ENCODE data around the gene RPS6KC1.
"Not testable (repeated sequence)": the region's sequence is repeated elsewhere in the genome, so short reads cannot be mapped to it uniquely, and the experiment has no call there.

RPS6KC1 gene

GRCh38 chr1:213051127-213051880, at the start of gene RPS6KC1:
Gene RPS6KC1 (plus strand): TSS chr1:213051241. CDS start chr1:213051405, 164 bp downstream.
- DNase-seq: peak; percentile 76

- no peak for DNase-seq
Observed at GRCh38 chr1:213003256-213003655, 47.8 kb upstream of the RPS6KC1 start.

- no peak for DNase-seq
Observed at GRCh38 chr1:213008564-213008963, 42.5 kb upstream of the RPS6KC1 start.

- DNase-seq: no peak
Observed at GRCh38 chr1:213014642-213015041, 36.4 kb upstream of the RPS6KC1 start.

- DNase-seq: peak; percentile 84 to 91
Observed at GRCh38 chr1:213015099-213016050, 35.7 kb upstream of the RPS6KC1 start, which contains the start of gene ANGEL2. Gene ANGEL2 (minus strand): TSS chr1:213015867. CDS start chr1:213015671, 196 bp downstream.

GRCh38 chr1:213017447-213018273, 33.4 kb upstream of the RPS6KC1 start:
- DNase-seq: no peak

- no peak for DNase-seq
Observed at GRCh38 chr1:213019450-213019849, 31.6 kb upstream of the RPS6KC1 start.

GRCh38 chr1:213020016-213020415, 31.0 kb upstream of the RPS6KC1 start:
- DNase-seq: no peak

GRCh38 chr1:213027024-213027423, 24.0 kb upstream of the RPS6KC1 start:
- not testable (repeated sequence) for DNase-seq

GRCh38 chr1:213032651-213033050, 18.4 kb upstream of the RPS6KC1 start:
- DNase-seq: no peak

GRCh38 chr1:213034713-213035112, 16.3 kb upstream of the RPS6KC1 start:
- no peak for DNase-seq

- no peak for DNase-seq
Observed at GRCh38 chr1:213035573-213035972, 15.5 kb upstream of the RPS6KC1 start.

- no peak for DNase-seq
Observed at GRCh38 chr1:213041443-213041842, 9.6 kb upstream of the RPS6KC1 start.

- not testable (repeated sequence) for DNase-seq
Observed at GRCh38 chr1:213045321-213046226, 5.5 kb upstream of the RPS6KC1 start.

GRCh38 chr1:213049232-213049631, 1.8 kb upstream of the RPS6KC1 start:
- no peak for DNase-seq

- no peak for DNase-seq
Observed at GRCh38 chr1:213050745-213051126, 305 bp upstream of the RPS6KC1 start.

GRCh38 chr1:213051881-213052202, 801 bp downstream of the RPS6KC1 start:
- no peak for DNase-seq

GRCh38 chr1:213053455-213053854, 2.4 kb downstream of the RPS6KC1 start:
- DNase-seq: no peak

GRCh38 chr1:213054142-213054541, 3.1 kb downstream of the RPS6KC1 start:
- DNase-seq: no peak

- DNase-seq: no peak
Observed at GRCh38 chr1:213054733-213055591, 3.9 kb downstream of the RPS6KC1 start.

GRCh38 chr1:213055767-213056166, 4.7 kb downstream of the RPS6KC1 start:
- DNase-seq: no peak
